ENCODE results near the gene ZEB1.

Gene ZEB1

DNA sequence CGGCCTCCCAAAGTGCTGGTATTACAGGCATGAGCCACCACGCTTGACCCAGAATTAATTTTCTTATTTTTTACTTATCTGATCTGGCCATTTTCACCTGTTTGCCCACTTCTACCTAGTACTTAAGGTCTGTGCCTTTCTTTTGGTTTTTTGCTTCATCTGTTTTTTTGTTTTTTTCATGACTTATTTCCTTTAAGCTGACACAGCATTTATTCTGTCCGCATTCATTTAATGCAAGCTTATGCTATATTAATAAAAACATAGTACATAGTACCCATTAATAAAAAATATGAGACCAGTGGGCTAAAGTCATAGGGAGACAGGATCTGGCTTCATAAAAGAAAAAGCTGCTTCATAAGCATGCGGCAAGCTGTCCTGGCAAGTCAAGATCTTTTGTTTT lies 205.4 kb downstream of the ZEB1 start:
- H3K4me3 ChIP-seq (replicated peaks; ENCODE audit: low read depth, low read length) = no peak overlapping the region
- TF ChIP-seq, protein P1, sequence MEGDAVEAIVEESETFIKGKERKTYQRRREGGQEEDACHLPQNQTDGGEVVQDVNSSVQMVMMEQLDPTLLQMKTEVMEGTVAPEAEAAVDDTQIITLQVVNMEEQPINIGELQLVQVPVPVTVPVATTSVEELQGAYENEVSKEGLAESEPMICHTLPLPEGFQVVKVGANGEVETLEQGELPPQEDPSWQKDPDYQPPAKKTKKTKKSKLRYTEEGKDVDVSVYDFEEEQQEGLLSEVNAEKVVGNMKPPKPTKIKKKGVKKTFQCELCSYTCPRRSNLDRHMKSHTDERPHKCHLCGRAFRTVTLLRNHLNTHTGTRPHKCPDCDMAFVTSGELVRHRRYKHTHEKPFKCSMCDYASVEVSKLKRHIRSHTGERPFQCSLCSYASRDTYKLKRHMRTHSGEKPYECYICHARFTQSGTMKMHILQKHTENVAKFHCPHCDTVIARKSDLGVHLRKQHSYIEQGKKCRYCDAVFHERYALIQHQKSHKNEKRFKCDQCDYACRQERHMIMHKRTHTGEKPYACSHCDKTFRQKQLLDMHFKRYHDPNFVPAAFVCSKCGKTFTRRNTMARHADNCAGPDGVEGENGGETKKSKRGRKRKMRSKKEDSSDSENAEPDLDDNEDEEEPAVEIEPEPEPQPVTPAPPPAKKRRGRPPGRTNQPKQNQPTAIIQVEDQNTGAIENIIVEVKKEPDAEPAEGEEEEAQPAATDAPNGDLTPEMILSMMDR (IDR thresholded peaks at IDR 0.05; ENCODE audit: low read length, missing control alignments) = no peak
- DNase-seq (ENCODE audit: low read depth) = no peak

DNA sequence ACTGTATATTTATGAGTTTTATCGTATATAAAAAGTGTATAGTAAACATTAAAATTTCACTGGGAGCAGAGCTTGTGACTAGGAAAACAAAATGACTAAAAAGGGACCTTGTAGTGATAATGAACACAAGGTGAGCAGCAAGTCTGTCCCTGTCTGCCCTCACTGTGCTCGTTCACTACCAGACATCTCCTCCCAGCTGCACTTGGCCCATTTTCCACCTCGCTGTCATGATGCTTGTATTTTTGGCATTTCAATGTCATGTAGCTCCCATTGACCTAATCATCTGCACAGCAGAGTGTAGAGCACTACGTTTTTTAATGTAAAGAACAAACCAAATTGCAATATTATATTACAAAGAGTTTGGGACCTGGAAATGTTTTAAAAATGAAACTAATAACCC lies 207.2 kb downstream of the ZEB1 start:
- no peak for DNase-seq (ENCODE audit: low read depth)
- no peak overlapping the region for H3K4me3 ChIP-seq (replicated peaks; ENCODE audit: low read depth, low read length)
- TF ChIP-seq, protein P1 (IDR thresholded peaks at IDR 0.05; ENCODE audit: low read length, missing control alignments) = no peak

DNA sequence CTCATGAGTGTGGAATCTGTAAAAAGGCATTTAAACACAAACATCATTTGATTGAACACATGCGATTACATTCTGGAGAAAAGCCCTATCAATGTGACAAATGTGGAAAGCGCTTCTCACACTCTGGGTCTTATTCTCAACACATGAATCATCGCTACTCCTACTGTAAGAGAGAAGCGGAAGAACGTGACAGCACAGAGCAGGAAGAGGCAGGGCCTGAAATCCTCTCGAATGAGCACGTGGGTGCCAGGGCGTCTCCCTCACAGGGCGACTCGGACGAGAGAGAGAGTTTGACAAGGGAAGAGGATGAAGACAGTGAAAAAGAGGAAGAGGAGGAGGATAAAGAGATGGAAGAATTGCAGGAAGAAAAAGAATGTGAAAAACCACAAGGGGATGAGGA lies 207.7 kb downstream of the ZEB1 start:
- TF ChIP-seq, protein P1 (IDR thresholded peaks at IDR 0.05; ENCODE audit: low read length, missing control alignments) = no peak
- H3K4me3 ChIP-seq (replicated peaks; ENCODE audit: low read depth, low read length) = no peak overlapping the region
- peak; percentile 38 for DNase-seq (ENCODE audit: low read depth)

DNA sequence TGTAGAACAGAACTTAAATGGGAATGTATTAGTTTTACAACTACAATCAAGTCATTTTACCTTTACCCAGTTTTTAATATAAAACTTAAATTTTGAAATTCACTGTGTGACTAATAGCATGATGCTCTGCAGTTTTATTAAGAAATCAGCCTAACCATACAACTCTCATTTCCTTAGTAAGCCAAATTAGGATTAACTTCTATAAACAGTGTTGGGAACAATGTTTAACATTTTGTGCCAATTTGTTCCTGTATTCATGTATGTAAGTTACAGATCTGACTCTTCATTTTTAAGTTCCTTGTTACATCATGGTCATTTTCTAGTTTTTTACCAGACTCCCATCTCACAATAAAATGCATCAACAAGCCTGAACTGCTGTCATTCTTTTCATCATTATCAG lies 209.8 kb downstream of the ZEB1 start:
- no peak for DNase-seq (ENCODE audit: low read depth)
- no peak overlapping the region for H3K4me3 ChIP-seq (replicated peaks; ENCODE audit: low read depth, low read length)
- TF ChIP-seq, protein P1 (IDR thresholded peaks at IDR 0.05; ENCODE audit: low read length, missing control alignments) = no peak

DNA sequence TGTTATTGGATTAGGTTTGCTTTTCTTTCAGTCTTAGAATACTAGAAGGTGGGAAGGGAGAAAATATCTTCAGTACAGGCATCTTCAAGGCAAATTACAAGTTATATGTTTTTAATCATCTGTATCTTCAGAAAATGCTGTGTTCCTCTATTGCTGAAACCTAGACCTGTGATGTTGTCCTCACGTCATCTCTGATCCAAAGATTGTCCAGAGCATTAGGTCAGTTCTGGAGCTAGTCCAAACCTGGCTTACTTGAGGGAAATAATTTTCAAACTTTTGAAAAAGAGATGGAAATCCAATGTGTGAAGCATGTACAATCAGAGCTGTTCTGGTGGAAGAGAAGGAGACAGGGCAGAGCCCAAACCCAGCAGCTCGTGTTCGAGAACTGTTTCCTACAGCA lies 217.3 kb downstream of the ZEB1 start:
- TF ChIP-seq, protein P1 (IDR thresholded peaks at IDR 0.05; ENCODE audit: low read length, missing control alignments) = no peak
- peak; percentile 22 for DNase-seq (ENCODE audit: low read depth)
- H3K4me3 ChIP-seq (replicated peaks; ENCODE audit: low read depth, low read length) = no peak overlapping the region

DNA sequence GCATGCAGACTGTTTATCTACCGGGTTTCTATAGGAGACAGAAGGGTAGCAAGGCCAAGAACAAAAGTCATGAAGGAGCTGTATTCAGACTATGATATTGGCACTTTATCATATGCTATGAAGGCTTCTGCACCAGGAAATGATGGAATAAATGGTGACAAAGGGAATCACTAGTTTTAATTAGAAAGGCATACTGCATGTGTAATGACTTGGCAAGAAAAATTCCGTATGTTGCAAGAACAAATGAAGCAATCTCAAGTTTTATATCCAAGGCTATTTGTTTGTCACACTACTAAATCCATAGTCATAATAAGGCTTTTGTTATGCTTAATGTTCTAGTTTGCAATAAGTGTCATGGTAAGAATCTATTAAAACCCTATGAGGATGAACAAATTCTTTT lies 230.9 kb downstream of the ZEB1 start:
- no peak overlapping the region for H3K4me3 ChIP-seq (replicated peaks; ENCODE audit: low read depth, low read length)
- DNase-seq (ENCODE audit: low read depth) = peak; percentile 65
- TF ChIP-seq, protein P1 (IDR thresholded peaks at IDR 0.05; ENCODE audit: low read length, missing control alignments) = no peak

DNA sequence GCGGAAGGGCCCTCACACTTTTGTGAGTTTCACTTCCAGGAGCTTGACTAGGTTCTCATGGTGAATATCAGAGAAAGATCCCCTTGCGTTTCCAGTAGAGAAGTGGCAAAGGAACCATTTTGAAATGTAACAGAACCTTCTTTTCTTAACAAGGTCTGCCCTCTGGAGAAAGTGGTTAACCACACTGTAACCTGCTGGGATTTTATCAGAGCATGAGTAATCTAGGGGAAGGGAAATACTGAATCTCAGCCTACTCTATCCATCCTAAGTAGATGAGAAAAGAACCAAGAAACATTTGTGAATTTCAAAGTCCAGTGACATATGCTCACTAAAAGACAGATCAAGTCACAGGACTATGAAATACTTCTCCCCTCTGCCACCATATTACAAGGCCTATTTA lies 235.5 kb downstream of the ZEB1 start:
- DNase-seq (ENCODE audit: low read depth) = peak; percentile 58
- TF ChIP-seq, protein P1 (IDR thresholded peaks at IDR 0.05; ENCODE audit: low read length, missing control alignments) = no peak
- H3K4me3 ChIP-seq (replicated peaks; ENCODE audit: low read depth, low read length) = no peak overlapping the region

Data from fibroblast of pulmonary artery (primary cell).